Measurements from ENCODE around the gene PRSS27.

Gene PRSS27

GRCh38 chr16:2738615-2739014 is 18.6 kb upstream of the PRSS27 start:
- TF ChIP-seq MYC (IDR thresholded peaks at IDR 0.05; ENCODE audit: low read depth, low read length), result no peak
- DNase-seq (ENCODE audit: low read depth), result no peak
- no peak overlapping the region for H3K4me3 ChIP-seq (ENCODE audit: low read depth, low read length)

GRCh38 chr16:2737895-2738418 is 17.9 kb upstream of the PRSS27 start:
- TF ChIP-seq CTCF (IDR thresholded peaks at IDR 0.05; ENCODE audit: low read depth, low read length) (no peak), MYC (IDR thresholded peaks at IDR 0.05; ENCODE audit: low read depth, low read length) (no peak), MAX (IDR thresholded peaks at IDR 0.05; ENCODE audit: low read depth, low read length) (no peak), POLR2A (IDR thresholded peaks at IDR 0.05; ENCODE audit: extremely low read depth, insufficient read length) (no peak)

GRCh38 chr16:2737238-2737605 is 17.2 kb upstream of the PRSS27 start:
- no peak overlapping the region for H3K4me3 ChIP-seq (ENCODE audit: low read depth, low read length)
- TF ChIP-seq MAX (IDR thresholded peaks at IDR 0.05; ENCODE audit: low read depth, low read length), result no peak
- no peak for TF ChIP-seq POLR2A (IDR thresholded peaks at IDR 0.05; ENCODE audit: extremely low read depth, insufficient read length)
- no peak for TF ChIP-seq MYC (IDR thresholded peaks at IDR 0.05; ENCODE audit: low read depth, low read length)
- TF ChIP-seq CTCF (IDR thresholded peaks at IDR 0.05; ENCODE audit: low read depth, low read length), result no peak
- DNase-seq (ENCODE audit: low read depth), result no peak

More at GRCh38 chr16:2737895-2738418, 17.9 kb upstream of the PRSS27 start:
- DNase-seq (ENCODE audit: low read depth), result no peak
- no peak overlapping the region for H3K4me3 ChIP-seq (ENCODE audit: low read depth, low read length)

- TF ChIP-seq POLR2A (IDR thresholded peaks at IDR 0.05; ENCODE audit: extremely low read depth, insufficient read length) (no peak), CTCF (IDR thresholded peaks at IDR 0.05; ENCODE audit: low read depth, low read length) (no peak), MAX (IDR thresholded peaks at IDR 0.05; ENCODE audit: low read depth, low read length) (no peak), MYC (IDR thresholded peaks at IDR 0.05; ENCODE audit: low read depth, low read length) (no peak)
- DNase-seq (ENCODE audit: low read depth), result no peak
- H3K4me3 ChIP-seq (ENCODE audit: low read depth, low read length), result no peak overlapping the region
Observed at GRCh38 chr16:2736476-2737237, 16.6 kb upstream of the PRSS27 start.

GRCh38 chr16:2734844-2735515 is 15.0 kb upstream of the PRSS27 start:
- H3K4me3 ChIP-seq (ENCODE audit: low read depth, low read length), result no peak overlapping the region
- DNase-seq (ENCODE audit: low read depth), result no peak
- TF ChIP-seq MAX (IDR thresholded peaks at IDR 0.05; ENCODE audit: low read depth, low read length), result no peak
- TF ChIP-seq CTCF (IDR thresholded peaks at IDR 0.05; ENCODE audit: low read depth, low read length), result no peak
- TF ChIP-seq MYC (IDR thresholded peaks at IDR 0.05; ENCODE audit: low read depth, low read length), result no peak
- no peak for TF ChIP-seq POLR2A (IDR thresholded peaks at IDR 0.05; ENCODE audit: extremely low read depth, insufficient read length)

- TF ChIP-seq MYC (IDR thresholded peaks at IDR 0.05; ENCODE audit: low read depth, low read length), result no peak
- TF ChIP-seq CTCF (IDR thresholded peaks at IDR 0.05; ENCODE audit: low read depth, low read length), result no peak
- TF ChIP-seq POLR2A (IDR thresholded peaks at IDR 0.05; ENCODE audit: extremely low read depth, insufficient read length), result no peak
- no peak for TF ChIP-seq MAX (IDR thresholded peaks at IDR 0.05; ENCODE audit: low read depth, low read length)
- DNase-seq (ENCODE audit: low read depth), result no peak
- no peak overlapping the region for H3K4me3 ChIP-seq (ENCODE audit: low read depth, low read length)
Observed at GRCh38 chr16:2728034-2728433, 8.0 kb upstream of the PRSS27 start.

Measured in NB4 (cell line).